Measurements from ENCODE around the gene GSTO1. TPM values are rescaled to one million over a fixed set of nuclear protein-coding genes. Genes with fewer than 3 reads are reported as not detected.
A peak's percentile ranks its signal among the peaks of the same experiment; 100 is the strongest.

Gene GSTO1
- total RNA-seq, 1 donor from 2014 or later, result 140 TPM

GRCh38 chr10:104273899-104274575 lies 19.3 kb downstream of the GSTO1 start:
- H3K4me1 Mint-ChIP-seq, result peaks cover 6% of the 10 kb centered on the region
- H3K9me3 Mint-ChIP-seq, result no peaks in the 10 kb centered on the region
- H3K4me3 Mint-ChIP-seq, result peak overlapping the region; percentile 61
- H3K36me3 Mint-ChIP-seq (ENCODE audit: low read depth), result no peaks in the 10 kb centered on the region
- no peak for DNase-seq
- H3K27ac Mint-ChIP-seq, result no peak overlapping the region
- peaks cover 13% of the 10 kb centered on the region for H3K27me3 Mint-ChIP-seq
- intact Hi-C loops (cut with micrococcal nuclease), result no loop called here

GRCh38 chr10:104274762-104275721 lies 20.4 kb downstream of the GSTO1 start:
- no peaks in the 10 kb centered on the region for H3K9me3 Mint-ChIP-seq
- no peak overlapping the region for H3K27ac Mint-ChIP-seq
- no peaks in the 10 kb centered on the region for H3K36me3 Mint-ChIP-seq (ENCODE audit: low read depth)
- intact Hi-C loops (cut with micrococcal nuclease), result no loop called here
- peaks cover 4% of the 10 kb centered on the region for H3K4me1 Mint-ChIP-seq
- H3K27me3 Mint-ChIP-seq, result peaks cover 13% of the 10 kb centered on the region
- H3K4me3 Mint-ChIP-seq, result peak overlapping the region; percentile 61
- DNase-seq, result peak; percentile 85

GRCh38 chr10:104276192-104276591 lies 21.5 kb downstream of the GSTO1 start:
- peaks cover 13% of the 10 kb centered on the region for H3K27me3 Mint-ChIP-seq
- no peaks in the 10 kb centered on the region for H3K36me3 Mint-ChIP-seq (ENCODE audit: low read depth)
- H3K9me3 Mint-ChIP-seq, result no peaks in the 10 kb centered on the region
- no peak overlapping the region for H3K27ac Mint-ChIP-seq
- intact Hi-C loops (cut with micrococcal nuclease), result no loop called here
- DNase-seq, result no peak
- no peak overlapping the region for H3K4me3 Mint-ChIP-seq
- H3K4me1 Mint-ChIP-seq, result peaks cover 1% of the 10 kb centered on the region

- Mint-ChIP-seq H3K36me3 (ENCODE audit: low read depth) (no peaks in the 10 kb centered on the region), H3K4me3 (no peak overlapping the region), H3K4me1 (peaks cover 1% of the 10 kb centered on the region), H3K9me3 (no peaks in the 10 kb centered on the region), H3K27ac (no peak overlapping the region), H3K27me3 (peaks cover 24% of the 10 kb centered on the region)
- intact Hi-C loops (cut with micrococcal nuclease), result no loop called here
- no peak for DNase-seq
These were observed 23.1 kb downstream of the GSTO1 start for GRCh38 chr10:104277785-104278184.

GRCh38 chr10:104279550-104280259 lies 25.0 kb downstream of the GSTO1 start:
- Mint-ChIP-seq H3K9me3 (no peaks in the 10 kb centered on the region), H3K27me3 (peaks cover 27% of the 10 kb centered on the region), H3K27ac (no peak overlapping the region)

GRCh38 chr10:104281694-104282093 lies 27.0 kb downstream of the GSTO1 start:
- H3K27ac Mint-ChIP-seq, result no peak overlapping the region
- no peaks in the 10 kb centered on the region for H3K4me1 Mint-ChIP-seq
- no peaks in the 10 kb centered on the region for H3K36me3 Mint-ChIP-seq (ENCODE audit: low read depth)
- peaks cover 21% of the 10 kb centered on the region for H3K27me3 Mint-ChIP-seq
- intact Hi-C loops (cut with micrococcal nuclease), result no loop called here
- H3K4me3 Mint-ChIP-seq, result no peak overlapping the region
- no peaks in the 10 kb centered on the region for H3K9me3 Mint-ChIP-seq
- no peak for DNase-seq

More at GRCh38 chr10:104279550-104280259, 25.0 kb downstream of the GSTO1 start:
- H3K36me3 Mint-ChIP-seq (ENCODE audit: low read depth), result no peaks in the 10 kb centered on the region
- no peaks in the 10 kb centered on the region for H3K4me1 Mint-ChIP-seq
- DNase-seq, result no peak
- no peak overlapping the region for H3K4me3 Mint-ChIP-seq
- intact Hi-C loops (cut with micrococcal nuclease), result no loop called here

- Mint-ChIP-seq H3K4me3 (no peak overlapping the region), H3K9me3 (no peaks in the 10 kb centered on the region), H3K36me3 (ENCODE audit: low read depth) (no peaks in the 10 kb centered on the region), H3K27ac (no peak overlapping the region), H3K27me3 (peaks cover 41% of the 10 kb centered on the region), H3K4me1 (no peaks in the 10 kb centered on the region)
- intact Hi-C loops (cut with micrococcal nuclease), result no loop called here
- no peak for DNase-seq
These were observed 30.2 kb downstream of the GSTO1 start for GRCh38 chr10:104284846-104285245.

GRCh38 chr10:104286939-104287338 lies 32.2 kb downstream of the GSTO1 start:
- no peaks in the 10 kb centered on the region for H3K9me3 Mint-ChIP-seq
- peaks cover 5% of the 10 kb centered on the region for H3K4me1 Mint-ChIP-seq
- peaks cover 41% of the 10 kb centered on the region for H3K27me3 Mint-ChIP-seq

GRCh38 chr10:104288355-104288754 lies 33.7 kb downstream of the GSTO1 start:
- Mint-ChIP-seq H3K27me3 (peaks cover 34% of the 10 kb centered on the region), H3K4me1 (peaks cover 12% of the 10 kb centered on the region), H3K4me3 (no peak overlapping the region), H3K9me3 (no peaks in the 10 kb centered on the region), H3K27ac (no peak overlapping the region), H3K36me3 (ENCODE audit: low read depth) (no peaks in the 10 kb centered on the region)
- DNase-seq, result no peak
- intact Hi-C loops (cut with micrococcal nuclease), result no loop called here

More at GRCh38 chr10:104286939-104287338, 32.2 kb downstream of the GSTO1 start:
- no peak overlapping the region for H3K4me3 Mint-ChIP-seq
- intact Hi-C loops (cut with micrococcal nuclease), result no loop called here
- DNase-seq, result no peak
- H3K27ac Mint-ChIP-seq, result no peak overlapping the region
- no peaks in the 10 kb centered on the region for H3K36me3 Mint-ChIP-seq (ENCODE audit: low read depth)

GRCh38 chr10:104291439-104291951 lies 36.8 kb downstream of the GSTO1 start:
- intact Hi-C loops (cut with micrococcal nuclease), result loop anchor here (1.0 to 2.0 kb wide), 4 partner anchors 13 to 59 kb away; partner anchors contain the start of gene ITPRIP
- Mint-ChIP-seq H3K27me3 (peaks cover 32% of the 10 kb centered on the region), H3K4me1 (peaks cover 13% of the 10 kb centered on the region), H3K9me3 (no peaks in the 10 kb centered on the region), H3K27ac (no peak overlapping the region), H3K36me3 (ENCODE audit: low read depth) (no peaks in the 10 kb centered on the region), H3K4me3 (no peak overlapping the region)
- peak; percentile 96 for DNase-seq

- H3K27me3 Mint-ChIP-seq, result peaks cover 25% of the 10 kb centered on the region
- no peaks in the 10 kb centered on the region for H3K36me3 Mint-ChIP-seq (ENCODE audit: low read depth)
- no peak for DNase-seq
- H3K27ac Mint-ChIP-seq, result no peak overlapping the region
- intact Hi-C loops (cut with micrococcal nuclease), result no loop called here
- H3K4me1 Mint-ChIP-seq, result peaks cover 13% of the 10 kb centered on the region
- H3K4me3 Mint-ChIP-seq, result no peak overlapping the region
- H3K9me3 Mint-ChIP-seq, result no peaks in the 10 kb centered on the region
These were observed 38.3 kb downstream of the GSTO1 start for GRCh38 chr10:104293011-104293410.

- H3K36me3 Mint-ChIP-seq (ENCODE audit: low read depth), result no peaks in the 10 kb centered on the region
- no peak for DNase-seq
- no peaks in the 10 kb centered on the region for H3K9me3 Mint-ChIP-seq
- H3K4me1 Mint-ChIP-seq, result peaks cover 13% of the 10 kb centered on the region
- no peak overlapping the region for H3K4me3 Mint-ChIP-seq
- peaks cover 16% of the 10 kb centered on the region for H3K27me3 Mint-ChIP-seq
- intact Hi-C loops (cut with micrococcal nuclease), result no loop called here
- no peak overlapping the region for H3K27ac Mint-ChIP-seq
These were observed 39.2 kb downstream of the GSTO1 start for GRCh38 chr10:104293781-104294321.

GRCh38 chr10:104296687-104297436 lies 42.2 kb downstream of the GSTO1 start:
- peaks cover 1% of the 10 kb centered on the region for H3K36me3 Mint-ChIP-seq (ENCODE audit: low read depth)
- H3K9me3 Mint-ChIP-seq, result no peaks in the 10 kb centered on the region
- intact Hi-C loops (cut with micrococcal nuclease), result no loop called here
- no peak overlapping the region for H3K4me3 Mint-ChIP-seq
- no peaks in the 10 kb centered on the region for H3K27me3 Mint-ChIP-seq
- peaks cover 35% of the 10 kb centered on the region for H3K4me1 Mint-ChIP-seq
- peak overlapping the region; percentile 16 for H3K27ac Mint-ChIP-seq
- no peak for DNase-seq
